ENCODE measurements around the gene PEAK3. TPM values are rescaled to one million over a fixed set of nuclear protein-coding genes. Genes with fewer than 3 reads are reported as not detected.

The PEAK3 gene
- total and polyA plus RNA-seq, 10 of the 15 experiments (the other 5 are each of a cell fraction or from before 2014, with no cell fraction given), result 0.03 to 0.10 (median 0.05) TPM; not detected in 7

DNA sequence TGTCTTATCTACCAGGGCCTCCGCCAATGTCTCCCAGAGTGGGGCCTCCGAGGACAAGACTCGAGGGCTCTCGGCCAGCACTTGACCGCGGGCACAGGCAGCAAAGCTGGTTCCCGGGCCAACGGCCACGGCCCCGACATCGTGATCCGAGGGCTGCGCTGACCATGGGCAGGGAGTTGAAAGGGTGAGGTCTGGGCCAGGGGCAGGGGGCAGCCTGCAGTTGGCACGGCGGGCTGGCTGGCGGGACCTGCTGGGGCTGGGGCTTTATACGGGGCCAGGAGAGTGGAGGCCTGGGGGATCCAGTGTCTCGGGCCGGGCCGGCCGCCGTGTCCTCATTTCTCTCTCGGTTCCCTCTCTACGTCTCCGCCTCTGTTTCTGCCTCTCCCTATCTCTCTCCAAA lies 35.8 kb upstream of the PEAK3 start:
- DNase-seq (ENCODE audit: low read depth, low spot score) (no peak), FAIRE-seq (no peak), ATAC-seq (no peak)
- SMC1A ChIA-PET (ENCODE audit: uncharacterized antibody, unreplicated experiment), result interaction anchor here (1.3 kb wide), 1 partner anchor 79 kb away, joined by 3 read pairs; no protein-coding TSS in a partner anchor
- Histone ChIP-seq H4K20me1 (ENCODE audit: control insufficient read depth, insufficient read depth) (no peaks in the 10 kb centered on the region), H3K4me3 (no peak overlapping the region), H2AFZ (ENCODE audit: control insufficient read depth, low read depth, low read length) (no peak overlapping the region), H3K9ac (ENCODE audit: control insufficient read depth, insufficient read depth, low read length) (no peak overlapping the region), H3K4me1 (ENCODE audit: control insufficient read depth, insufficient read depth, low read length) (peaks cover 3% of the 10 kb centered on the region; the same call in 1 of the 2 replicates), H3K36me3 (ENCODE audit: control insufficient read depth in 2 of 2, insufficient read depth in 2 of 2, low read length in 1 of 2) (peaks cover 0 to 4% of the 10 kb centered on the region in 2 experiments; a peak in 2 of 4 replicates), H3K27ac (ENCODE audit: control insufficient read depth, insufficient read depth) (no peak overlapping the region), H3K9me3 (replicated peaks; ENCODE audit: control insufficient read depth, insufficient read depth, low read length) (peaks cover 6% of the 10 kb centered on the region; the same call in 1 of the 3 replicates), H3K4me2 (ENCODE audit: control insufficient read depth, insufficient read depth) (no peak overlapping the region), H3K79me2 (ENCODE audit: control insufficient read depth, insufficient read depth, low read length) (no peaks in the 10 kb centered on the region), H3K27me3 (replicated peaks in 1 of 2; ENCODE audit: control insufficient read depth in 2 of 2, insufficient read depth in 2 of 2, low read length in 1 of 2) (no peaks in the 10 kb centered on the region)
- POLR2A ChIA-PET, result interaction anchor here (1.3 kb wide), 1 partner anchor 8 kb away, joined by 3 read pairs; no protein-coding TSS in a partner anchor
- CTCF ChIA-PET, result interaction anchor here (1.1 to 2.8 kb wide), 2 partner anchors 10 to 79 kb away, joined by 3 to 11 read pairs; partner anchors contain the start of genes LSM7 and SPPL2B
- TF ChIP-seq LARP7 (IDR thresholded peaks at IDR 0.05) (no peak), ETV6 (conservative IDR thresholded peaks at IDR 0.05 in 1 of 2, IDR thresholded peaks at IDR 0.05 in 1 of 2; ENCODE audit: borderline replicate concordance in 1 of 2, low read depth in 1 of 2) (no peak), POLR2AphosphoS2 (IDR thresholded peaks at IDR 0.05; ENCODE audit: low read depth, low read length) (no peak), CEBPB (IDR thresholded peaks at IDR 0.05; ENCODE audit: borderline replicate concordance in 1 of 2, low read depth in 2 of 2, low read length in 2 of 2) (no peak), PML (IDR thresholded peaks at IDR 0.05; ENCODE audit: low read length) (no peak), NR2C2 (IDR thresholded peaks at IDR 0.05; ENCODE audit: borderline replicate concordance, control insufficient read depth, insufficient read length, low read depth) (no peak), WRNIP1 (IDR thresholded peaks at IDR 0.05; ENCODE audit: borderline replicate concordance, low read depth, low read length) (no peak), RELB (IDR thresholded peaks at IDR 0.05; ENCODE audit: low read depth) (no peak), SIN3A (IDR thresholded peaks at IDR 0.05; ENCODE audit: low read depth, low read length) (no peak)
- TF ChIP-seq, protein P1, sequence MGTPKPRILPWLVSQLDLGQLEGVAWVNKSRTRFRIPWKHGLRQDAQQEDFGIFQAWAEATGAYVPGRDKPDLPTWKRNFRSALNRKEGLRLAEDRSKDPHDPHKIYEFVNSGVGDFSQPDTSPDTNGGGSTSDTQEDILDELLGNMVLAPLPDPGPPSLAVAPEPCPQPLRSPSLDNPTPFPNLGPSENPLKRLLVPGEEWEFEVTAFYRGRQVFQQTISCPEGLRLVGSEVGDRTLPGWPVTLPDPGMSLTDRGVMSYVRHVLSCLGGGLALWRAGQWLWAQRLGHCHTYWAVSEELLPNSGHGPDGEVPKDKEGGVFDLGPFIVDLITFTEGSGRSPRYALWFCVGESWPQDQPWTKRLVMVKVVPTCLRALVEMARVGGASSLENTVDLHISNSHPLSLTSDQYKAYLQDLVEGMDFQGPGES (IDR thresholded peaks at IDR 0.05), result no peak
- no TSS peak for BruUV-seq (replicated peaks)
- WGBS (ENCODE audit: insufficient coverage, insufficient replicate concordance, low lambda C conversion rate, missing lambda C conversion rate), result 82% methylated on average over 25 of the region's 25 CpGs
- intact Hi-C loops (cut with micrococcal nuclease; ENCODE audit: unreplicated experiment), result no loop called here
- RAD21 ChIA-PET (ENCODE audit: unreplicated experiment), result no interaction called here
- in situ Hi-C loops (cut with MboI), result loop anchor here (5.0 kb wide), 1 partner anchor 85 kb away; no protein-coding TSS in a partner anchor
